Measurements from ENCODE around the gene TBC1D13.
"Not testable (repeated sequence)": the region's sequence is repeated elsewhere in the genome, so short reads cannot be mapped to it uniquely, and the experiment has no call there.

Gene TBC1D13

DNA sequence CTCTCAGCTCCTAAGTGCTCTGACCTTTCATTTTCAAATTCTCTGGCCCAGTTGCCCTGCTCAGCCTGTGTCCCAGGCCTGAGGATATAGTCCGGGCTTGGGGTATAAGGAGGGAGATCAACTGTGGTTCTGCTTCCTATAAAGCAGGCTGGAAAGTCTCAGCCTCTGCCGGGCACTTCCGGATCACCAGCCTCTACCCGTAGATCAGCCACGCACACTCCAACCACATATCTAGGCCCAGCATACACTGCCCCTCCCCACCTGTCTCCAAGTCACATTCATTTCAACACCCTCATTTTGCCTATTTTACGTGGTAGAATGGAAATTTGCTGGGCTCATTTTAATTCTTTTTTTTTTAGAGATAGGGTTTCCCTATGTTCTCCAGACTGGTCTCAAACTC is 18.4 kb upstream of the TBC1D13 start:
- no peaks in the 10 kb centered on the region for H3K9me3 ChIP-seq (ENCODE audit: control insufficient read depth in 1 of 2, low read length in 2 of 2)
- H3K27ac ChIP-seq (ENCODE audit: low read length): no peak overlapping the region
- H3K36me3 ChIP-seq (ENCODE audit: control insufficient read depth in 1 of 2, insufficient read depth in 2 of 2, low read length in 2 of 2): peaks cover 2 to 9% of the 10 kb centered on the region in 2 donors
- H3K4me3 ChIP-seq (ENCODE audit: low read depth in 1 of 2, low read length in 2 of 2): no peak overlapping the region
- peaks cover 0 to 19% of the 10 kb centered on the region in 2 donors for H3K4me1 ChIP-seq (ENCODE audit: control insufficient read depth in 1 of 2, insufficient read depth in 2 of 2, low read length in 2 of 2)
- H3K27me3 ChIP-seq (ENCODE audit: low read depth, low read length): no peaks in the 10 kb centered on the region

DNA sequence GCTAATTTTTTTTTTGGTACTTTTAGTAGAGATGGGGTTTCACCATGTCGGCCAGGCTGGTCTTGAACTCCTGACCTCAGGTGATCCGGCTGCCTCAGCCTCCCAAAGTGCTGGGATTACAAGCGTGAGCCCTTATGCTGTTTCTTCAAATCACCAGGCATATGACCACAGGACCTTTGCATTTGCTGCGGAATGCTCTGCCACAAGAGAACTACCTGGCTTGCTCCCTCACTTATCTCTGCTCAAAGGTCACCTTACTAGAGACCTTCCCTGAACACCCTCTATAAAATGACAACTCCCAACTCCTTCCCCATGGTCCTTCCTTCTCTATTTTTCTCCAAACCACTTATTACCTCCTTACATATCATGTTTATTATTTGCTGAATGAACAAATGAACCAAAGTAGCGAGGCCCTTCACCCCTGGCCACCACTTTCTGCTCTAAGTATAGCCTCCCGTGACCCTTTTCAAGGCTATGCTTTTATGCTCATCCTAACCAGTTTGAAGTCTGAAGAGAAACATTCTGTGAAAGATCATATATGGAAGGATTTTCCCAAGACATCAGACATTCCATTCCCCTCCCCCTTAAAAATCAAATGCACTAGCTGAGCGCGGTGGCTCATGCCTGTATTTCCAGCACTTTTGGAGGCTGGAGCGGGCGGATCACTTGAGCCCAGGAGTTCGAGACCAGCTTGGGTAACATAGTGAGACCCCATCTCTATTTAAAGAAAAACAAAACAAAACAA is 16.6 kb upstream of the TBC1D13 start:
- peaks cover 0 to 15% of the 10 kb centered on the region in 2 donors for H3K4me1 ChIP-seq (ENCODE audit: control insufficient read depth in 1 of 2, insufficient read depth in 2 of 2, low read length in 2 of 2)
- peak overlapping the region; percentile 84 for H3K27ac ChIP-seq (ENCODE audit: low read length)

DNA sequence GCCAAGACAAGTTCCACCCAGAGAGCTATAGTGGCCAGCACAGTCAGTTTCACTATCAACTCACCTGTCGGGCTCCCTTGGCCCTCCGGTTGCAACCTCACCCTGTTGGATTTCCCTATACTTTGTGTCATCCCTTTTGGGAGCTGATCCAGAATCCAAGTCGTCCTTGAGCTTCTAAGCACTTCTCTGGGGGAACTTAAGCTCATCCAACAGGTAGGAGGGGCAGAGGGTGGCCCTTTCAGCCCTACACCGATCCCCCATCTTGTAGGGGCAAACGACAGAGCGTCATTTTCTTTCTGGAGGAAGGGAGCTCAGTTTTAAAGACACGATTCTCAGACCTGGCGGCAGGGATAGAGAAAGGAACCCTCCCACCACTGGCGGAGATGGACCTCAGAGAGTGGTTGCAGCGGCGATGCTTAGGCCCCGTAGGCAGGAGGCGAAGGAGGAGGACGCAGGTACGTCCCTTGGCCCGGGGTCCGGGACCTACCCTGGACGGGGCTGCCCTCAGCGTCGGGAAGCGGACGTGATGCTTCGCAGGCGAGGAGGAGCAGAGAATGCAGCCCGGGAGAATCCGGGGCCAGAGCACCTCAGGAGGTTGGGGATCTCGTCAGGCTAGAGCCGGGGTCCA is 15.8 kb upstream of the TBC1D13 start:
- Histone ChIP-seq H3K36me3 (ENCODE audit: control insufficient read depth in 1 of 2, insufficient read depth in 2 of 2, low read length in 2 of 2) (peaks cover 0 to 6% of the 10 kb centered on the region in 2 donors), H3K4me1 (ENCODE audit: control insufficient read depth in 1 of 2, insufficient read depth in 2 of 2, low read length in 2 of 2) (peaks cover 0 to 15% of the 10 kb centered on the region in 2 donors), H3K9me3 (ENCODE audit: control insufficient read depth in 1 of 2, low read length in 2 of 2) (no peaks in the 10 kb centered on the region), H3K27me3 (ENCODE audit: low read depth, low read length) (no peaks in the 10 kb centered on the region), H3K4me3 (ENCODE audit: low read depth in 1 of 2, low read length in 2 of 2) (peak overlapping the region; percentile 96 to 97), H3K27ac (ENCODE audit: low read length) (peak overlapping the region; percentile 84)

More for the DNA sequence above, 16.6 kb upstream of the TBC1D13 start:
- H3K9me3 ChIP-seq (ENCODE audit: control insufficient read depth in 1 of 2, low read length in 2 of 2): no peaks in the 10 kb centered on the region
- H3K4me3 ChIP-seq (ENCODE audit: low read depth in 1 of 2, low read length in 2 of 2): peak overlapping the region; percentile 96 to 97
- H3K27me3 ChIP-seq (ENCODE audit: low read depth, low read length): no peaks in the 10 kb centered on the region
- peaks cover 0 to 6% of the 10 kb centered on the region in 2 donors for H3K36me3 ChIP-seq (ENCODE audit: control insufficient read depth in 1 of 2, insufficient read depth in 2 of 2, low read length in 2 of 2)

DNA sequence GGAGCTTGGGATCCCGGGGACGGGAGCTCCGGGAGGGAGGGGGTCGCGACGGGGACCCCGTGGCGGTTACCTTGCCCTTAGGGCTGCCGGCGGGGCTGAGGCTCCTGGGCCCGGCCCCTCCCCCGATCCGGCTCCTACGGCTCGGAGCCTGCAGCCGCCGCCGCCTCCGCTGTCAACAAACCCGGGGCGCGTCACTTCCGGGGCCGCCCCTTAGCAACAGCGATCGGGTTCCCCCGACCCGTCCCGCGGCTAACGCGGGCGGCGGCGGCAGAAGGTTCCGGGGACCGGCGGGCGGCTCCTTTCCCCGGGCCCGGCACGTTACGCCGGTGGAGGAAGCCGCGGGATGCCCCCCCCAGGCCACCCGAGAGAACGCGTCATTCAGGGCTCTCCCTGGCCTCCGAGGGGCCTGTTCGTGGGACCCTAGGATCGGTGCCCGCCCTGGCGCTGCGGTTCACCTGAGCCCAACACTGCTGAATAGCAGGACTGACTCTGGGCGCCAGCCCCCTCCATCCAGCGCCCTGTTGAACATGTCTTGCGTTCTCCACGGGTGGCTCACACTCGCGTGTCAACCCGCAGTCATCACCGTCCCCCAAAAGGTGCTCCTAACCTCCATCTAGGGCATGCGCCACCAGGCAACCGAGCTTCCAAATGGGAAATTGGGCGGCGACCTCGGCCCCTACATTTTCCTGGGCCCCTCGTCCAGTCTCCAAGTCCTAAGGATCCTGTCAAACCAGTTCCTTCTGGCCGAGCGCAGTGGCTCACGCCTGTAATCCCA is 15.1 kb upstream of the TBC1D13 start, which contains the start of gene ZER1:
ZER1 (minus strand) TSS at position 183 of the 775 bp plus-strand sequence. CDS start 16,362 bp downstream, outside the sequence.
- H3K9me3 ChIP-seq (ENCODE audit: control insufficient read depth in 1 of 2, low read length in 2 of 2): no peaks in the 10 kb centered on the region

DNA sequence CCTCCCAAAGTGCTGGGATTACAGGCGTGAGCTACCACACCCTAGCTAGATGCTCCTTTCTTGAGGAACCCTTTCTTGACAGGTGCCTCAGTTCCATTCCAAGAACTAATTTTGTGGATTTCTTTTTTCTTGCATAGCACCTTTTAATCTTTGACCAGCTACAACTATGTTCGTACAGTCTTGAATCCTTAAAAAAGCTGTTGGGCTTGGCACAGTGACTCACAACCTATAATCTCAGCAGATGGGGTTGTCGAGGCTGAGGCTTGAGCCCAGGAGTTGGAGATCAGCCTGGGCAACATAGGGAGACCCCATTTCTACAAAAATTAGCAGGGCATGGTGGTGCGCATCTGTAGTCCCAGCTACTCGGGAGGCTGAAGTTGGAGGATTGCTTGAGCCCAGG is 14.0 kb upstream of the TBC1D13 start:
- Histone ChIP-seq H3K9me3 (ENCODE audit: control insufficient read depth in 1 of 2, low read length in 2 of 2) (no peaks in the 10 kb centered on the region), H3K4me3 (ENCODE audit: low read depth in 1 of 2, low read length in 2 of 2) (no peak overlapping the region), H3K36me3 (ENCODE audit: control insufficient read depth in 1 of 2, insufficient read depth in 2 of 2, low read length in 2 of 2) (no peaks in the 10 kb centered on the region), H3K27ac (ENCODE audit: low read length) (no peak overlapping the region), H3K27me3 (ENCODE audit: low read depth, low read length) (no peaks in the 10 kb centered on the region), H3K4me1 (ENCODE audit: control insufficient read depth in 1 of 2, insufficient read depth in 2 of 2, low read length in 2 of 2) (peaks cover 0 to 15% of the 10 kb centered on the region in 2 donors)

More for the DNA sequence above, 15.1 kb upstream of the TBC1D13 start, which contains the start of gene ZER1:
- Histone ChIP-seq H3K4me3 (ENCODE audit: low read depth in 1 of 2, low read length in 2 of 2) (peak within 1 kb of the TSS; percentile 96 to 97), H3K27me3 (ENCODE audit: low read depth, low read length) (no peaks in the 10 kb centered on the region), H3K27ac (ENCODE audit: low read length) (peak within 1 kb of the TSS; percentile 90), H3K36me3 (ENCODE audit: control insufficient read depth in 1 of 2, insufficient read depth in 2 of 2, low read length in 2 of 2) (peaks cover 0 to 6% of the 10 kb centered on the region in 2 donors), H3K4me1 (ENCODE audit: control insufficient read depth in 1 of 2, insufficient read depth in 2 of 2, low read length in 2 of 2) (peaks cover 0 to 15% of the 10 kb centered on the region in 2 donors)

DNA sequence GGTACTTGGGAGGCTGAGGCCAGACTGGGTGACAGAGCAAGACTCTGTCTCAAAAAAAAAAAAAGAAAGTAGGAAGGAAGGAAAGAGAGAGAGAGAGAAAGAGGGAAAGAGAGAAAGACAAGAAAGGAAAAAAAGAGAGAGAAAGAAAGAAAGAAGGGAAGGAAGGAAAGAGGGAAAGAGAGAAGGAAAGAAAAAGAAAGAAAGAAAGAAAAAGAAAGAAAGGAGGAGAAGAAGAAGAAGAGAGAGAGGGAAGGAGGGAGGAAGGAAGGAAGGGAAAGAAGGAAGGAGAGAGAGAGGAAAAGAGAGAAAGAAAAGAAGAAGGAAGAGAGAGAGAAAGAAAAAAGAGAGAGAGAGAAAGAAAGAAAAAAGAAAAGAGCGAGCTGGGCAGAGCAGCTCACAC is 12.2 kb upstream of the TBC1D13 start:
- Histone ChIP-seq H3K36me3 (ENCODE audit: control insufficient read depth in 1 of 2, insufficient read depth in 2 of 2, low read length in 2 of 2) (no peaks in the 10 kb centered on the region), H3K9me3 (ENCODE audit: control insufficient read depth in 1 of 2, low read length in 2 of 2) (no peaks in the 10 kb centered on the region), H3K4me3 (ENCODE audit: low read depth in 1 of 2, low read length in 2 of 2) (no peak overlapping the region), H3K27ac (ENCODE audit: low read length) (no peak overlapping the region), H3K27me3 (ENCODE audit: low read depth, low read length) (no peaks in the 10 kb centered on the region), H3K4me1 (ENCODE audit: control insufficient read depth in 1 of 2, insufficient read depth in 2 of 2, low read length in 2 of 2) (peaks cover 0 to 13% of the 10 kb centered on the region in 2 donors)

DNA sequence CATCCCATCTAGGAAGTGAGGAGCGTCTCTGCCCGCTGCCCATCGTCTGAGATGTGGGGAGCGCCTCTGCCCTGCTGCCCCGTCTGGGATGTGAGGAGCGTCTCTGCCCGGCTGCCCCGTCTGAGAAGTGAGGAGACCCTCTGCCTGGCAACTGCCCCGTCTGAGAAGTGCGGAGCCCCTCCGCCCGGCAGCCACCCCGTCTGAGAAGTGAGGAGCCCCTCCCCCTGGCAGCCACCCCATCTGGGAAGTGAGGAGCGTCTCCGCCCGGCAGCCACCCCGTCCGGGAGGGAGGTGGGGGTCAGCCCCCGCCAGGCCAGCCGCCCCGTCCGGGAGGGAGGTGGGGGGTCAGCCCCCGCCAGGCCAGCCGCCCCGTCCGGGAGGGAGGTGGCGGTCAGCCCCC is 7.0 kb upstream of the TBC1D13 start:
- not testable (repeated sequence) for H3K4me3 ChIP-seq (ENCODE audit: low read depth in 1 of 2, low read length in 2 of 2); H3K4me1 ChIP-seq (ENCODE audit: control insufficient read depth in 1 of 2, insufficient read depth in 2 of 2, low read length in 2 of 2); H3K27ac ChIP-seq (ENCODE audit: low read length); H3K36me3 ChIP-seq (ENCODE audit: control insufficient read depth in 1 of 2, insufficient read depth in 2 of 2, low read length in 2 of 2); H3K9me3 ChIP-seq (ENCODE audit: control insufficient read depth in 1 of 2, low read length in 2 of 2); H3K27me3 ChIP-seq (ENCODE audit: low read depth, low read length)

DNA sequence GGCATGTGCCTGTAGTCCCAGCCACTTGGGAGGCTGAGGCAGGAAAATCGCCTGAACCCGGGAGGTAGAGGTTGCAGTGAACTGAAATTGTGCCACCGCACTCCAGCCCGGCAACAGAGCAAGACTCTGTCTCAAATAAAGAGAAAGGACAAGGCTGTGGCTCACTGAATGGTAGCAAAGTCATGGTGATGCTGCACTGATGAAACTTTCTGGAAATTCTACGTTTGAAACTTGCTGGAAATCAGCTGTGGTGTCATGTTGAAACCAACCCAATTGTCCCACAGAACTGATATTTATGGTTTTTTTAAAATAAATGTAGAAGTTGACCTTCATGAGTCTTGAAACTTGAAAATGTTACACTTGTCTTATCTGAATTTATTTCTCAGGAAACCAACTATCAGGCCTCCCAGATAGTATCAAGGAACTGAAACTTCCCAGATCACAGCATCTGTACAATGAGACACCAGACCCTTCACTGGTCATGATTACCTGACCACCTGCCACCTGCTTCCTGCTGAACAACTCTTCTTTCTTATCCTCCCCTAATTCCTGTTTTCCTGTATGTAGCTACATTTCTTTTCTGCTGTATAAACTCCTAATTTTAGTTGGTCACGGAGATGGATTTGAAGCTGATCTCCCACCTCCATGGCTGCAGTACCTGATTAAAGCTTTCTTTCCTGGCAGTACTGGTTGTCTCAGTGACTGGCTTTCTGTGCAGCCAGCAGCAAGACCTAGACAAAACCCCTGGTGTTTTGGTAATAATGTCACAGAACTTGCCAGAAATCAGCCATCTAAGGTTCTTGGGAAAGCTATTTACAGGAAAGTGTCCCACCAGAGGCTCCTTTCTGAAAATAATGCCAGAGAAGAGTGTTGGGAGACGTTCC is 5.6 kb upstream of the TBC1D13 start:
- H3K27ac ChIP-seq (ENCODE audit: low read length): no peak overlapping the region
- peaks cover 0 to 5% of the 10 kb centered on the region in 2 donors for H3K4me1 ChIP-seq (ENCODE audit: control insufficient read depth in 1 of 2, insufficient read depth in 2 of 2, low read length in 2 of 2)
- H3K4me3 ChIP-seq (ENCODE audit: low read depth in 1 of 2, low read length in 2 of 2): no peak overlapping the region
- no peaks in the 10 kb centered on the region for H3K27me3 ChIP-seq (ENCODE audit: low read depth, low read length)
- no peaks in the 10 kb centered on the region for H3K36me3 ChIP-seq (ENCODE audit: control insufficient read depth in 1 of 2, insufficient read depth in 2 of 2, low read length in 2 of 2)
- H3K9me3 ChIP-seq (ENCODE audit: control insufficient read depth in 1 of 2, low read length in 2 of 2): no peaks in the 10 kb centered on the region

DNA sequence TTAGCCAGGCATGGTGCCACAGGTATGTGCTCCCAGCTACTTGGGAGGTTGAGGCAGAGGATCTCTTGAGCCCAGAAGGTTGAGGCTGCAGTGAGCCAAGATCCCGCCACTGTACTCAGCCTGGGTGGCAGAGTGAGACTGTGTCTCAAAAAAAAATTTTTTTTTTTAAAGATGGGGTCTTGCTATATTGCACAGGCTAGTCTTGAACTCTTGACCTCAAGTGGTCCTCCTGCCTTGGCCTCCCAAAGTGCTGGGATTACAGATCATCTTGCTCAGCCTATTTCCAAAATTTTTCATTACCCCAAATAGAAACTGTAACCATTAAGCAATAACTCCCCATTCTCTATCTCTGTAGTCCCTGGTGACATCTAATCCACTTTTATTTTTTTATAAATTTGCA is 4.4 kb upstream of the TBC1D13 start:
- Histone ChIP-seq H3K27me3 (ENCODE audit: low read depth, low read length) (no peaks in the 10 kb centered on the region), H3K27ac (ENCODE audit: low read length) (no peak overlapping the region), H3K4me1 (ENCODE audit: control insufficient read depth in 1 of 2, insufficient read depth in 2 of 2, low read length in 2 of 2) (peaks cover 0 to 11% of the 10 kb centered on the region in 2 donors), H3K36me3 (ENCODE audit: control insufficient read depth in 1 of 2, insufficient read depth in 2 of 2, low read length in 2 of 2) (no peaks in the 10 kb centered on the region), H3K4me3 (ENCODE audit: low read depth in 1 of 2, low read length in 2 of 2) (no peak overlapping the region), H3K9me3 (ENCODE audit: control insufficient read depth in 1 of 2, low read length in 2 of 2) (no peaks in the 10 kb centered on the region)

DNA sequence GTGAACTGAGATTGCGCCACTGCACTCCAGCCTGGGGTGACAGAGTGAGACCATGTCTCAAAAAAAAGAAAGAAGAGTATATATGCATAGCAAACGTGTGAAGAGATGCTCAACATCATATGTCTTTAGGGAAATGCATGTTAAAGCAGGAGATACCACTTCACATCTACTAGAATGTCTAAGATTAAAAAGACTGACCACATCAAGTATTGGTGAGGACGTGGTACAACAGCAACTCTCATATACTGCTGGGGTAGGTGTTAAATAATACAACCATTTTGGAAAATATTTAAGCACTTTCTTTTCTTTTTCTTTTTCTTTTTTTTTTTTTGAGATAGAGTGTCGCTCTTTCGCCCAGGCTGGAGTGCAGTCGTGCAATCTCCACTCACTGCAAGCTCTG is 1.6 kb upstream of the TBC1D13 start:
- Histone ChIP-seq H3K27me3 (ENCODE audit: low read depth, low read length) (no peaks in the 10 kb centered on the region), H3K9me3 (ENCODE audit: control insufficient read depth in 1 of 2, low read length in 2 of 2) (no peaks in the 10 kb centered on the region), H3K4me1 (ENCODE audit: control insufficient read depth in 1 of 2, insufficient read depth in 2 of 2, low read length in 2 of 2) (peaks cover 8 to 24% of the 10 kb centered on the region in 2 donors), H3K36me3 (ENCODE audit: control insufficient read depth in 1 of 2, insufficient read depth in 2 of 2, low read length in 2 of 2) (peaks cover 4 to 5% of the 10 kb centered on the region in 2 donors), H3K27ac (ENCODE audit: low read length) (no peak overlapping the region), H3K4me3 (ENCODE audit: low read depth in 1 of 2, low read length in 2 of 2) (no peak overlapping the region)
